Cardiac septum (tissue), 1 donor: ENCODE data around the gene SH2B2. TPM values are rescaled to one million over a fixed set of nuclear protein-coding genes. Genes with fewer than 3 reads are reported as not detected.

Experiments
- DNase-seq: peaks from one replicate; pipeline ENCODE4 v3.0.0-alpha.2; 2020; ENCODE audit warnings: low spot score
- intact Hi-C: fragments of 100-400 bp; cut with DNase I; formaldehyde crosslinking; loops from one replicate; pipeline ENCODE4 v1.14.0; 2022
- total RNA-seq: library from RNA; stranded (reverse); fragmentation: NEBNext Ultra II Directional; extraction: Animal tissue kit (Norgen Biotek cat#: 25700); gene quantifications from one replicate; pipeline ENCODE4 v1.2.1, GENCODE V29; 2021
- donor health status: DM: no; HTN: no; CAD: no.

Gene SH2B2
- total RNA-seq, 1 donor from 2014 or later, result 3.1 TPM

DNA sequence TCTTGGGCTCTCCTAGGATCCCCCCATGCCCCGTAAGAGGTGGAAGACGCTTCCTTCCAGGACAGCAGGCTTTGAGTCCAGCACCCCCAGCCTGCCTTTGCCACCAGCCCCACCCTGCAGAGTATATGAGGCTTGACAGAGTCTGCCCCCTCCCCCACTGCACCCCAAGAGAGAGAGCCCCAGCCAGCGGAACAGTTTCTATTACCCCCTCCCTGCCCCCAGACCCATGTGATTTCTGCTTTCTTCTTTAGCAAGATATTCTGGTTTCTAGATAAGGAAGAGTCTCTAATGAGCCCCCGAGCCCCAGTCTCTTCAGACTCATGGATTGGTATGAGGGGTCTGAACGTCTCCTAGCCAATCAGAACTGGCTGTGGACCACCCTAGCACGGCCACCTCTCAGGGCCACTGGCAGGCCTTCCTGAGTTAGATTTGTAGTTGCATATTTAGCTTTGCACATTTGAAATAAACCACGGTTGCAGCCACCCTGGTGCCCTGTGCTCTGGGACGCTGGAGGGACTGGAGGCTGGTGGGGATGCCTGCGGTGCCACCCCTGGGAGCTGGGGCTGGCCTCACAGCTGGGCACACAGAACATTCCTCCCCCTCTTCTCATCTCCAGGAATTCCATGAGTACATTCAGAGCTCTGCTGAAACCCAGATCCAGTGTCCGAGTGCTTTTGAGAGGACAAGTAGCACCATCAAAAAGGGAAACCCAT, 3.0 kb upstream of the SH2B2 start:
- intact Hi-C loops, result loop anchor here (2.0 kb wide), 1 partner anchor 107 kb away; no protein-coding TSS in a partner anchor
- no peak for DNase-seq

GRCh38 chr7:102284399-102284798, 2.3 kb upstream of the SH2B2 start:
- intact Hi-C loops, result loop anchor here (2.0 kb wide), 1 partner anchor 106 kb away; no protein-coding TSS in a partner anchor
- no peak for DNase-seq

DNA sequence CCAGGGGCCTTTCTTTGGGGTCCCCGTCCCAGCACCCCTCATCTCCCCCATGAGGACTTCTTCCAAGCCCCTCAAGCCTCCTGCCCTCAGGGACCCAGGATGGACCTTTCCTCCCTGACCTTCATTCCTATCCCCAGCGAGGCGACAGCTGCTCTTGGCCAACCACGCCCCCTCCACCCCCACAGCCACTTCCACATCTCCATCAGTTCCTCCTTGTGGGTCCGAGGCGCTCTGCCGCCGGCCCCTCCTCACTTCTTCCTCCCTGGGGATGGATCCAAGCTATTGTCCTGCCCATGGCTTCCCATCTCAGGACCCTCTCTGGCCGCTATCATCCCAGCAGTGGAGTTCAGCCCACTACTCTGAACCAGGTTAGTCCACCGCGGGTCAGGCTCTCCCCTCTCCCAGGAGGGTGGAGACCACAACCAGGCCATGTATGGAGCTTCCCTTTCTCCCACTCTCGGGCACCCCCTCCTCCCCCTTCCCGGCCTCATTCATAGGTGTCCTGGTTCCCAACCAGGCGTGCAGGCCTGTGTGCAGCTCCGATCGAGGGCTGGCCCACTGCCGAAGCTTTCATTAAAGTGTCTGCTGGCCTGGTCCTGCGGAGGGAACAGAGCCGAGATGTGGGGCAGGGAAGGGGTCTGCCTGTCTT, 1.7 kb upstream of the SH2B2 start:
- peak; percentile 90 for DNase-seq
- intact Hi-C loops, result loop anchor here (2.0 kb wide), 1 partner anchor 106 kb away; no protein-coding TSS in a partner anchor

DNA sequence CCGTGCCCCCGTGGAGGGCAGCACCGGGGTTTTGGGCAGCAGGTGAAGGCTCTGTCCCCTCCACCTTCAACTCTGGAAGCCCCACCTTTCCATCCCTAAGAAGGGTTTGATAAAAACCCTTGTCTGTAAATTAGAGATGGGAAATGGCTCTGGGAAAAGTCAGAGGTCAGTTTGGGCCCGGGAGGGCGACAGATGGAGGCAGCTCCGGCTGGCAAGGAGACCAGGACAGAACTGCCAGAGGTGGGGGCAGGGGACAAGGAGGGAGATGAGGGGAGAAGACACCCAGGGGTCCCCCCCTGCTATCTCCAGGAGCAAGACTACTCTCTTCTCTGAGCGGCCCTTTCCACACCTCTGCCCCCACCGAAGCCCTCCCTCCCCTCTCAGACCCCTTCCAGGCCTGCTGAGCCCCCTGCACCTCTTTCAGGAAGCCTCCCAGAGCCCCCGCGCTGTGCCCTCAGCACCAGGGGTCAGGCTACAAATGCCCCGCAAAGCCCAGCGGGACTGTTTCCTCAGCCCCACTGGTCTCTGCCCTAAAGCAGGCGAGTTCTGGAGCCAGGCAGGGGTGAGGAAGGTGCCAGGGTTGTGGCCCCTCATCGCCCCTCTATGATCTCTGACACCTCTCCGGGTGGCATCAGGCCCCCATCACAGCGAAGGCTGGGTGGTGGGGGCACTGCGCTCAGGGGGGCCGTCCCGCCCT, 980 bp upstream of the SH2B2 start:
- intact Hi-C loops, result loop anchor here (2.0 kb wide), 1 partner anchor 105 kb away; no protein-coding TSS in a partner anchor
- no peak for DNase-seq

DNA sequence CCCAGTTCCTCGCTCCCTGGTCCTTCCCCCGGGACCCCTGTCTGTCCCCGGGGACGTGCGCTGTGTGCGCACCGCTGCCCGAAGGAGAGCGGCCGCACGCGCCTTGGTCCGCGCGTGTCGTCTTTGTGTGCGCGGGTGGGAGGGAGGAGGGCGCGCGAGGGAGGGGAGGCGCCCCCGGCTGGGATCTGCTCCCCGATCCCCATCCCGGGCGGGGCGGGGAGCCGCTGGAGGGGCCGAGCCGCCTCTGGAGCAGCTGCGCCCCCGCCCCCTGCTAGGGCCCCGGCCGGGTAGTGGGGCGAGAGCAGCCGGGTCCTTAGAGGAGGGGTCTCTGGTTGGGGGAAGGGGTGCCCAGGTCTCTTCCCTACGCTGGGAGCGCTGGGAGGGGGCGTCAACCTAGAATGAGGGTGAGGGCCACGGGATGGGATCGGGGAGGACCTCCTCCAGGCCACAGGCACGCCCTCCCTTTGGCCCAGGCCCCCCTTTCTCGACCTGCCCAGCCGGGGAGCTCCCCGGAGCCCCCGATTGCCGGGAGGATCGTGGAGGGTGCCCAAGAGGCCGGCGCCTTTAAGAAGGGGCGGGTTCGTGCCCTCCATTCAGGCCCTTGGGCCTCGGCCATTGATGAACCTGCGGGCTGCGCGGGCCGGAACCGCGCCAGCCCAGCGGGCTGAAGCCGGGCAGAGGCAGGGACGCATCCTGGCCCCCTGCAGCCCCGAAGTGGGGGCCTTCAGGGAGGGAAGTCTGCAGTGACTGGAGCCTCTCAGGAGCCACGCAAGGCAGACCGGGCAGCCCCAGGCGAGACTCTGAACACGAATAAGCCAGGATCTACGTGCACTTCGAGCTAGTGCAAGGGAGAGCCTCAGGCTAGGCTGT, 678 bp downstream of the SH2B2 start:
- intact Hi-C loops, result no loop called here
- DNase-seq, result no peak

DNA sequence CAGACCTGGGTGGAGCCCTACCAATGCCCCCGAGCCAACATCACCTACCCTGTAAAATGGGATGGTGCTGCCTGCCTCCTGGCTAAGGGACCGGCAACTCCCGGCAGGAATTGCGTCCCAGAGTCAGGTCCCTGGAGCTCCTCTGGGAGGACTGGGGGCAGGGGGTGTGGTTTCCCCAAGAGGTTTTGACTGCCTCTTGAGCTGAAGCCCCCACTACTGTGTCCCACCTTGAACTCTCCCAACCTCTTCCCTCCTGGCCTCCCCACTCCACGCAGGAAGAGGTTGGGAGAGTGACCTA, 1.3 kb downstream of the SH2B2 start:
- no peak for DNase-seq
- intact Hi-C loops, result no loop called here

DNA sequence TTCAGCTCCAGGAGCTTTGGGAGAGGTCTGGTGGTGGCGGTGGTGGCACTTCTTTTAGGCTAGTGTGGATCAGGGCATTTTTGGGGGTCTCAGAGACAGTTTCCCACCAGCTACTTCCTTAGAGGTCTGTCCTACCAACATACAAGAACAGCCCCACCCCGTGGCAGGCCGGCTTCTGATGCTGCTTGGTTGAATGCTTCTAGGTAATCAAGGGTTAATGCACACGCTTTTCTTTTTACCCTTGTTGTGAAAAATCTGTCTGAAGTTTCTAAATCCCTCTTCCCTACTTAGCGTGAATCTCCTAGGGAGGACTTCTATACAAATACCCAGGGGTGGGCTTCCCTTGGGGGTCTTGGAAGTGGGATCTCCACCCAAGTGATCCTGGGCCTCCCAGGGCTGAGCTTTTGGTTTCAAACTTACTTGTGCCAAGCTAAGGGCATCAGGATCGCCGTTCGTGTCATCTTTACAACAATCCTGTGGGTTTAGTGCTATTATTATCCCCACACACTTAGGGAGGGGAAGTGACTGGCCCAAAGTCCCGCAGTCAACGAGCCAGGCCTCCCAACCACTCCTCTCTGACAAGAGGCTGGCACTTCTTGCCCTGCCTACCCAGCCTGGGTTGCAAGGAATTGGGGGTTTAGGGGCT, 1.7 kb downstream of the SH2B2 start:
- intact Hi-C loops, result no loop called here
- DNase-seq, result no peak

GRCh38 chr7:102289057-102289456, 2.4 kb downstream of the SH2B2 start:
- DNase-seq, result no peak
- intact Hi-C loops, result no loop called here

- DNase-seq, result no peak
- intact Hi-C loops, result no loop called here
Measured at GRCh38 chr7:102291056-102291915, 4.6 kb downstream of the SH2B2 start.

DNA sequence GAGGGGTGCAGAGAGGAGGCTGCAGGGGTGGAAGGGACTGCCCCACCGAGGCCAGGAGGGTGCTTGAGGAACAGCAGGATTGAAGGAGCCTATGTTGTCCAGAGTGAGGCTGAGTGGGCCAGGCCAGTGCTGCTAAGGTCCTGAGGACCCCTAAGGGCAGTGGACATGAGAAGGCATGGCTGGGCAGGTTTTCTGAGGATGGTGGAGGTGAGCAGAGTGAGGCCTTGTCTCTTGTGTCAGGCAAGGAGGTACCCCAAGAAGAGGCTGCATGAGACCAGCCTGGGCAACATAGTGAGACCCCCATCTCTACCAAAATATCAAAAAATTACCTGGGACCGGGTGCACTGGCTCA, 5.2 kb downstream of the SH2B2 start:
- intact Hi-C loops, result no loop called here
- no peak for DNase-seq

DNA sequence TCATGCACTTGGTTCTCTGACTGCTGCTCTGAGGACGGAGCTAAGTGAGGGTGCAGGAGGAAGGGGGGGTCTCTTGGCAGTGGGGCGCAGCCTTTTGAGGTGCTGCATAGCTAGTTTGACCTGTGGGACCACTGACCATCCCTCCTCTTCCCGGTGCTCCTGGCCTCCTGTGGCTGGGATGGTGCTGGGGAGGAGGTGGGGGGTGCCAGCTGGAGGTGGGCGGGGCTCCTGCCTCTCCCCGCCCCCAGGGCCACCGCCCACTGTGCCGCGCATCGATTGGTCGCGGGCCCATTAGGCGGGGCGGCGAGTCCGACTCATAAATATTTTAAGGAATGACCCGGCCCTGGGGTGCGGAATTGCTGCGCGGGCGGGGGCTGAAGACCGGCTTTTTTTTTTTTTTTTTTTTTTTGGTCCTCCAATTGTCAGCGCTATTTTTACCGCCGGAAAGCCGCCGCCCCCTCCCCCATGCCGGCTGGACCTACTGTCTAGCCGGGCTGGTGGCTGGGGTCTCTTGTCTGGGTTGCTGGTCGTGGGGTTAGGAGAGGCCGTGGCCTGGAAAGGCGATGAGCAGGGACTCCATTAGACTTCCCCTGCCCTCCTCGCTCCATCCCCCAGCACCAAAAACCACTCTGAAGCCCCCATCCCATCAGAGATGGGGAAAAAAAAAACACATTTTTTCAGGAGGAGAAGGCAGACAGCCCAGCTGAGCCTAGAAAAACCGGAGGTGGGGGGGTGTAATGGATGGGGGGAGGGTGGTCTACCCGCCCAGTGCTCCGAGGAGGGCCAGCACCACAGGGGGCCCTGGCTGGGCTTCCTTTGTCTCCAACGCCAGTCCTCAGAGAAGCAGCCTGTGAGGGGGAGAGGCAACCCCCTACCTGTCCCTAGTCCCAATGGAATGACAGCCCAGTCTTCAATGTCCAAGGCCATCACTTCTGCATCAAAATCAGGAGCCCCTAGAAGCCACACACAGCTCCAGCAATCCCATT, 6.4 kb downstream of the SH2B2 start:
- intact Hi-C loops, result no loop called here
- no peak for DNase-seq

GRCh38 chr7:102294589-102294988, 7.9 kb downstream of the SH2B2 start:
- intact Hi-C loops, result no loop called here
- no peak for DNase-seq

- no peak for DNase-seq
- intact Hi-C loops, result no loop called here
Measured at GRCh38 chr7:102295346-102296178, 8.9 kb downstream of the SH2B2 start.

- DNase-seq, result no peak
- intact Hi-C loops, result no loop called here
Measured at GRCh38 chr7:102296179-102296438, 9.4 kb downstream of the SH2B2 start.

- intact Hi-C loops, result no loop called here
- no peak for DNase-seq
Measured at GRCh38 chr7:102296514-102296913, 9.8 kb downstream of the SH2B2 start.

DNA sequence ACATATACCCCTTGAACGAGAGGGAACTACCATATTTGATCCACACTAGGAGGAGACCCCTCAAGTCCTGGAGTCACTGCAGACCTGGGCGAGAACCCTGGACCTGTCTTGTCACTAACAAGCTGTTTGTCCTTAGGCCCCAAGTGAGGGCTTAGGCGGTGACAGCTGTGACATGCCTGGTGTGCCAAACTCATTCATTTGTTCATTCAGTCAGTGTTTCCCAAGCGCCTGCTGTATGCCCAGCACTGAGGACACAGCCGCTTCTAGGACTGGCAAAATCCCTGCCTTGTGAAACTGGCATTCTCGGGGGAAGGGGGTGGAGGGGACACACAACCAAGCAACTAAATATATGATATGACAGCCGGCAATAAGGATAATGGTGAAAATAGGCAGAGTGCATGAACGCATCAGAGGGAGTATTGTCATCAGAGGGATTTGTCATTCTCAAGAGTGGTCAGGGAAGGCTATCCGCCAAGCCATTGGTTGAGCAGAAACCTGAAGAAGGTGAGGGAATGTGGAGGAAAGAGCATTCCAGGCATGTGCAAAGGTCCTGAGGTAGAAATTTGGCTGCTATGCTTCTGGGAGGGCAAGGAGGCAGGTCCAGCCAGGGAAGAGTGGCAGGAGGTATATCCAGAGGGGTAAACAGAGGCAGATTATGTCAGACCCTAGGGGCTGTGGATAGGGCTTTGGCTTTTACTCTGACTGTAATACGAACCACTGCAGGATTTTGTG, 11.0 kb downstream of the SH2B2 start:
- no peak for DNase-seq
- intact Hi-C loops, result no loop called here
